CD14-positive monocyte (primary cell): ENCODE results near the gene ADAMTS18. TPM values are rescaled to one million over a fixed set of nuclear protein-coding genes. Genes with fewer than 3 reads are reported as not detected.

Experiments
- DNase-seq, 3 donors: peaks; one replicate each; pipeline ENCODE4 v3.0.0-alpha.2; 2011 to 2022
- H2AFZ ChIP-seq: 2 replicates; pipeline ENCODE4 v1.6.0; 2012; ENCODE audit warnings: mild to moderate bottlenecking, low read depth, low read length, inconsistent platforms; ENCODE audit not compliant: insufficient read depth, poor library complexity, severe bottlenecking
- H3K27ac ChIP-seq, 2 donors: 1 replicate in 1 of 2; 2 replicates in 1 of 2; pipeline ENCODE4 v1.5.1; 2012 to 2013; ENCODE audit warnings: low read length in 2 of 2, control low read depth in 1 of 2, inconsistent platforms in 1 of 2, low read depth in 1 of 2, mild to moderate bottlenecking in 1 of 2
- H3K27me3 ChIP-seq, 2 donors: one replicate each; pipeline versions ENCODE4 v1.6.0 to v1.6.1; 2011 to 2013; ENCODE audit warnings: low read length in 2 of 2; ENCODE audit not compliant: control insufficient read depth in 2 of 2, insufficient read depth in 2 of 2
- H3K36me3 ChIP-seq, 2 donors: replicated peaks in 1 of 2; 1 replicate in 1 of 2; 2 replicates in 1 of 2; pipeline versions ENCODE4 v1.5.1 to v1.6.1; 2012 to 2013; ENCODE audit warnings: low read length in 2 of 2, control low read depth in 1 of 2, inconsistent platforms in 1 of 2, mild to moderate bottlenecking in 1 of 2; ENCODE audit not compliant: insufficient read depth in 2 of 2, control insufficient read depth in 1 of 2
- H3K4me1 ChIP-seq, 2 donors: 1 replicate in 1 of 2; 2 replicates in 1 of 2; pipeline versions ENCODE4 v1.5.1 to v1.6.1; 2012 to 2013; ENCODE audit warnings: low read length in 2 of 2, control low read depth in 1 of 2, inconsistent platforms in 1 of 2, mild to moderate bottlenecking in 1 of 2, moderate library complexity in 1 of 2; ENCODE audit not compliant: insufficient read depth in 2 of 2, control insufficient read depth in 1 of 2
- H3K4me2 ChIP-seq: replicated peaks from 2 replicates; pipeline ENCODE3; 2012; ENCODE audit warnings: low read length, moderate library complexity, mild to moderate bottlenecking; ENCODE audit not compliant: poor library complexity, severe bottlenecking; ENCODE audit errors: extremely low read depth
- H3K4me3 ChIP-seq, 3 experiments: fragments of 200-600 bp in 1 of 3; sonication (generic) in 1 of 3; replicated peaks in 1 of 3; 1 replicate in 2 of 3; 2 replicates in 1 of 3; pipeline ENCODE4 v1.5.1; 2011 to 2013; ENCODE audit warnings: low read length in 3 of 3, mild to moderate bottlenecking in 3 of 3, control low read depth in 2 of 3, low read depth in 2 of 3, inconsistent platforms in 1 of 3, moderate library complexity in 1 of 3
- H3K79me2 ChIP-seq: 2 replicates; pipeline ENCODE4 v1.6.0; 2012; ENCODE audit warnings: mild to moderate bottlenecking, control low read depth, inconsistent platforms, low read length, moderate library complexity; ENCODE audit not compliant: insufficient read depth
- H3K9ac ChIP-seq: 2 replicates; pipeline ENCODE4 v1.6.0; 2017; ENCODE audit warnings: low read length, mild to moderate bottlenecking; ENCODE audit not compliant: insufficient read depth, poor library complexity, severe bottlenecking
- H3K9me3 ChIP-seq, 2 donors: replicated peaks in 1 of 2; 1 replicate in 1 of 2; 2 replicates in 1 of 2; pipeline versions ENCODE4 v1.5.1 to v1.6.1; 2012 to 2013; ENCODE audit warnings: low read length in 2 of 2, control low read depth in 1 of 2; ENCODE audit not compliant: control insufficient read depth in 1 of 2, insufficient read depth in 1 of 2
- H4K20me1 ChIP-seq: 2 replicates; pipeline ENCODE4 v1.6.0; 2012; ENCODE audit warnings: mild to moderate bottlenecking, low read length, control low read depth, moderate library complexity; ENCODE audit not compliant: insufficient read depth
- H3K27ac Mint-ChIP-seq, 7 donors: one replicate each; pipeline ENCODE4 v1.8.0; 2020; ENCODE audit warnings: mild to moderate bottlenecking in 7 of 7, mixed read lengths in 7 of 7, moderate library complexity in 6 of 7, inconsistent platforms in 2 of 7
- H3K27me3 Mint-ChIP-seq, 3 donors: one replicate each; pipeline ENCODE4 v1.8.0; 2021 to 2022; ENCODE audit warnings: low read depth in 3 of 3, mild to moderate bottlenecking in 3 of 3, mixed read lengths in 3 of 3, moderate library complexity in 3 of 3, inconsistent platforms in 1 of 3
- H3K36me3 Mint-ChIP-seq, 2 donors: one replicate each; pipeline ENCODE4 v1.8.0; 2020; ENCODE audit warnings: mixed read lengths in 2 of 2, inconsistent platforms in 1 of 2, mild to moderate bottlenecking in 1 of 2
- H3K4me1 Mint-ChIP-seq: one replicate; pipeline ENCODE4 v1.8.0; 2020; ENCODE audit warnings: mild to moderate bottlenecking, mixed read lengths
- H3K4me3 Mint-ChIP-seq, 2 donors: one replicate each; pipeline ENCODE4 v1.8.0; 2020; ENCODE audit warnings: mild to moderate bottlenecking in 2 of 2, mixed read lengths in 2 of 2, moderate library complexity in 1 of 2
- H3K9me3 Mint-ChIP-seq, 7 donors: one replicate each; pipeline ENCODE4 v1.8.0; 2020 to 2022; ENCODE audit warnings: mixed read lengths in 7 of 7, mild to moderate bottlenecking in 6 of 7, moderate library complexity in 6 of 7, inconsistent platforms in 2 of 7
- CTCF ChIP-seq: fragments of 200-600 bp; IDR thresholded peaks from one replicate; pipeline ENCODE4 v1.8.0; 2022; ENCODE audit warnings: antibody characterized with exemption, mild to moderate bottlenecking
- WGBS: methylation state at CpG from one replicate; pipeline ENCODE4 v1.1.5; 2013; ENCODE audit warnings: missing lambda C conversion rate; ENCODE audit not compliant: insufficient coverage; 5-methylcytosine and 5-hydroxymethylcytosine counted together
- intact Hi-C, 2 donors: fragments of 100-400 bp; cut with micrococcal nuclease; formaldehyde crosslinking; loops; one replicate each; pipeline versions ENCODE4 v1.15.0 to v1.15.1; 2023
- polyA plus RNA-seq, 3 donors: library from polyadenylated mRNA; depleted of rRNA in 1 of 3; unstranded in 2 of 3; stranded (reverse) in 1 of 3; fragments of 300-500 nt in 2 of 3; fragments of >200 nt in 1 of 3; fragmentation: Illumina TruSeq in 2 of 3; gene quantifications; 1 replicate in 2 of 3; 2 replicates in 1 of 3; pipeline ENCODE4 v1.2.3, GENCODE V29; 2012 to 2021

The ADAMTS18 gene
- polyA plus RNA-seq, 3 donors, result not detected

GRCh38 chr16:77290451-77291115, 144.3 kb downstream of the ADAMTS18 start:
- H3K4me3 ChIP-seq, result no peak overlapping the region
- H2AFZ ChIP-seq, result no peak overlapping the region
- no peaks in the 10 kb centered on the region for H4K20me1 ChIP-seq
- intact Hi-C loops, result no loop called here
- Mint-ChIP-seq H3K27ac (no peak overlapping the region), H3K4me3 (no peak overlapping the region), H3K36me3 (no peaks in the 10 kb centered on the region), H3K27me3 (no peaks in the 10 kb centered on the region), H3K4me1 (no peaks in the 10 kb centered on the region), H3K9me3 (peaks cover 0 to 6% (median 0%) of the 10 kb centered on the region in 7 donors)
- H3K9me3 ChIP-seq, result no peaks in the 10 kb centered on the region
- H3K9ac ChIP-seq, result no peak overlapping the region
- no peaks in the 10 kb centered on the region for H3K36me3 ChIP-seq
- H3K4me1 ChIP-seq, result no peaks in the 10 kb centered on the region
- no peaks in the 10 kb centered on the region for H3K27me3 ChIP-seq
- no CpG with 5 or more reads among the region's 10 CpGs for WGBS
- H3K4me2 ChIP-seq, result no peak overlapping the region
- H3K27ac ChIP-seq, result no peak overlapping the region
- no peak for DNase-seq
- no peak for TF ChIP-seq CTCF
- H3K79me2 ChIP-seq, result no peaks in the 10 kb centered on the region

GRCh38 chr16:77289331-77289809, 145.5 kb downstream of the ADAMTS18 start:
- Mint-ChIP-seq H3K4me1 (no peaks in the 10 kb centered on the region), H3K27ac (no peak overlapping the region), H3K27me3 (peaks cover 0 to 1% (median 0%) of the 10 kb centered on the region in 3 donors), H3K36me3 (no peaks in the 10 kb centered on the region), H3K4me3 (no peak overlapping the region), H3K9me3 (peaks cover 0 to 8% (median 2%) of the 10 kb centered on the region in 7 donors)
- H3K9ac ChIP-seq, result no peak overlapping the region
- no peaks in the 10 kb centered on the region for H4K20me1 ChIP-seq
- no peaks in the 10 kb centered on the region for H3K79me2 ChIP-seq
- no peak overlapping the region for H3K27ac ChIP-seq
- no CpG with 5 or more reads among the region's 2 CpGs for WGBS
- H3K4me1 ChIP-seq, result no peaks in the 10 kb centered on the region
- no peak for DNase-seq
- no peak for TF ChIP-seq CTCF
- no peak overlapping the region for H3K4me3 ChIP-seq
- no peaks in the 10 kb centered on the region for H3K9me3 ChIP-seq
- intact Hi-C loops, result no loop called here
- no peak overlapping the region for H2AFZ ChIP-seq
- H3K36me3 ChIP-seq, result no peaks in the 10 kb centered on the region
- H3K27me3 ChIP-seq, result no peaks in the 10 kb centered on the region
- H3K4me2 ChIP-seq, result no peak overlapping the region
